Heart left ventricle (tissue), 13 donors: ENCODE data around the gene BRD1.

Experiments used
- POLR2A ChIP-seq, 2 donors: fragments of 450-650 bp; IDR thresholded peaks; one replicate each; pipeline ENCODE4 v1.6.1; 2017; ENCODE audit warnings: antibody characterized with exemption in 2 of 2, mild to moderate bottlenecking in 2 of 2, moderate library complexity in 2 of 2
- TF ChIP-seq, protein P1 (sequence below), 12 donors: fragments of 200-600 bp; sonication (generic) in 4 of 12; IDR thresholded peaks; one replicate each; pipeline versions ENCODE4 v1.5.0 to v1.8.0; 2018 to 2022; ENCODE audit warnings: antibody characterized with exemption in 12 of 12, mild to moderate bottlenecking in 5 of 12
- donor health status: ischemic (EF 13 %, LVEDD 7.1; RV severe dilation, severe dysfunction).
- donor health status: DM: no; HTN: yes; CAD: no.
- donor health status: DM: no; HTN: no; CAD: no.
- donor health status: ischemic (EF 25% LVEDD 6.9; RV normal size, moderate dysfunction).
- donor health status: ischemic (EF 25% LVEDD 5.7; RV mildly dilated, moderate dysfunction).
- donor health status: ischemic (EF 35%, LVEDD 5.7; RV mildly dilated, moderate dysfunction).
- donor health status: nonischemic (EF 11% LVEDD 7.7; RV severe dilation, severe dysfunction).
- donor health status: DM: yes; HTN: yes; CAD: no.
- donor health status: PGD.
- donor health status: ischemic (EF 29% LVEDD 5.4; RV normal size, mild dysfunction).
- donor health status: nonischemic (EF 23%, LVEDD 6.1; RV moderate dilation, normal function).

DNA sequence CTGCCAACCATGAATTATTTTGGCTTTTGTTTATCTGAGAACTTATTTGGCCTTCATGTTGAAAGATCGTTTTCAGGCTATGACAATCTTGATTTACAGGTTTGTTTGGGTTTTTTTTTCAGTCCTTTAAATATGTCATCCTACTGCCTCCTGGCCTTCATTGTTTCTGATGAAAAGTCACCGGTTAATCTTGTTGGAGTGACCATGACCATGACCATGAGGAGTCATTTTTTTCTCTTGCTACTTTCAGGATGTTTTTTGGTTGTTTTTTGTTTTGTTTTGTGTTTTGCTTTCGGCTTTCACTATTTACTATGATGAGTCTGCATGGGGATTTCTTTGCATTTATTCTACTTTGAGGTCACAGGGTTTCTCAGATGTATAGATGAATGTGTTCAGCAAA is 81.6 kb downstream of the BRD1 start:
- TF ChIP-seq, protein P1, sequence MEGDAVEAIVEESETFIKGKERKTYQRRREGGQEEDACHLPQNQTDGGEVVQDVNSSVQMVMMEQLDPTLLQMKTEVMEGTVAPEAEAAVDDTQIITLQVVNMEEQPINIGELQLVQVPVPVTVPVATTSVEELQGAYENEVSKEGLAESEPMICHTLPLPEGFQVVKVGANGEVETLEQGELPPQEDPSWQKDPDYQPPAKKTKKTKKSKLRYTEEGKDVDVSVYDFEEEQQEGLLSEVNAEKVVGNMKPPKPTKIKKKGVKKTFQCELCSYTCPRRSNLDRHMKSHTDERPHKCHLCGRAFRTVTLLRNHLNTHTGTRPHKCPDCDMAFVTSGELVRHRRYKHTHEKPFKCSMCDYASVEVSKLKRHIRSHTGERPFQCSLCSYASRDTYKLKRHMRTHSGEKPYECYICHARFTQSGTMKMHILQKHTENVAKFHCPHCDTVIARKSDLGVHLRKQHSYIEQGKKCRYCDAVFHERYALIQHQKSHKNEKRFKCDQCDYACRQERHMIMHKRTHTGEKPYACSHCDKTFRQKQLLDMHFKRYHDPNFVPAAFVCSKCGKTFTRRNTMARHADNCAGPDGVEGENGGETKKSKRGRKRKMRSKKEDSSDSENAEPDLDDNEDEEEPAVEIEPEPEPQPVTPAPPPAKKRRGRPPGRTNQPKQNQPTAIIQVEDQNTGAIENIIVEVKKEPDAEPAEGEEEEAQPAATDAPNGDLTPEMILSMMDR (IDR thresholded peaks at IDR 0.05): no peak
- TF ChIP-seq POLR2A (IDR thresholded peaks at IDR 0.05): no peak
